ENCODE results near the gene NDUFS2. TPM values are rescaled to one million over a fixed set of nuclear protein-coding genes. Genes with fewer than 3 reads are reported as not detected.

Gene NDUFS2
- total RNA-seq, 4 donors from 2014 or later, result 93.4 to 121 (median 100) TPM

GRCh38 chr1:161226320-161226711, 24.1 kb downstream of the NDUFS2 start:
- Histone ChIP-seq H3K4me1 (peaks cover 0 to 29% (median 18%) of the 10 kb centered on the region in 3 donors), H3K36me3 (peaks cover 0 to 32% of the 10 kb centered on the region in 2 donors), H3K27ac (peak overlapping the region; percentile 16 to 89 (median 77)), H3K27me3 (no peaks in the 10 kb centered on the region), H3K9me3 (no peaks in the 10 kb centered on the region), H3K4me3 (peak overlapping the region; percentile 65 to 72)
- WGBS, 2 donors (ENCODE audit: low coverage in 1 of 2), result 0 to 20% methylated on average over 2 to 3 of the region's 15 CpGs
- no peak for ATAC-seq
- TF ChIP-seq POLR2AphosphoS5 (IDR thresholded peaks at IDR 0.05), result no peak
- TF ChIP-seq POLR2A (IDR thresholded peaks at IDR 0.05), result no peak
- TF ChIP-seq, protein P1, sequence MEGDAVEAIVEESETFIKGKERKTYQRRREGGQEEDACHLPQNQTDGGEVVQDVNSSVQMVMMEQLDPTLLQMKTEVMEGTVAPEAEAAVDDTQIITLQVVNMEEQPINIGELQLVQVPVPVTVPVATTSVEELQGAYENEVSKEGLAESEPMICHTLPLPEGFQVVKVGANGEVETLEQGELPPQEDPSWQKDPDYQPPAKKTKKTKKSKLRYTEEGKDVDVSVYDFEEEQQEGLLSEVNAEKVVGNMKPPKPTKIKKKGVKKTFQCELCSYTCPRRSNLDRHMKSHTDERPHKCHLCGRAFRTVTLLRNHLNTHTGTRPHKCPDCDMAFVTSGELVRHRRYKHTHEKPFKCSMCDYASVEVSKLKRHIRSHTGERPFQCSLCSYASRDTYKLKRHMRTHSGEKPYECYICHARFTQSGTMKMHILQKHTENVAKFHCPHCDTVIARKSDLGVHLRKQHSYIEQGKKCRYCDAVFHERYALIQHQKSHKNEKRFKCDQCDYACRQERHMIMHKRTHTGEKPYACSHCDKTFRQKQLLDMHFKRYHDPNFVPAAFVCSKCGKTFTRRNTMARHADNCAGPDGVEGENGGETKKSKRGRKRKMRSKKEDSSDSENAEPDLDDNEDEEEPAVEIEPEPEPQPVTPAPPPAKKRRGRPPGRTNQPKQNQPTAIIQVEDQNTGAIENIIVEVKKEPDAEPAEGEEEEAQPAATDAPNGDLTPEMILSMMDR (IDR thresholded peaks at IDR 0.05), result no peak
- TF ChIP-seq EP300 (IDR thresholded peaks at IDR 0.05), result no peak

GRCh38 chr1:161226759-161227158, 24.6 kb downstream of the NDUFS2 start:
- no peaks in the 10 kb centered on the region for H3K9me3 ChIP-seq
- ATAC-seq, result no peak
- H3K4me1 ChIP-seq, result peaks cover 0 to 29% (median 18%) of the 10 kb centered on the region in 3 donors
- H3K4me3 ChIP-seq, result peak overlapping the region; percentile 65 to 72
- H3K36me3 ChIP-seq, result peaks cover 0 to 32% of the 10 kb centered on the region in 2 donors
- H3K27ac ChIP-seq, result peak overlapping the region in 3 of 4 donors; percentile 73 to 89 (median 81)
- 24% methylated on average over 3 of the region's 3 CpGs; no CpG with 5 or more reads in 1 of the 2 donors for WGBS, 2 donors (ENCODE audit: low coverage in 1 of 2)
- H3K27me3 ChIP-seq, result no peaks in the 10 kb centered on the region
- TF ChIP-seq EP300 (IDR thresholded peaks at IDR 0.05) (no peak), POLR2A (IDR thresholded peaks at IDR 0.05) (no peak), POLR2AphosphoS5 (IDR thresholded peaks at IDR 0.05) (no peak)
- TF ChIP-seq, protein P1 (IDR thresholded peaks at IDR 0.05), result no peak

DNA sequence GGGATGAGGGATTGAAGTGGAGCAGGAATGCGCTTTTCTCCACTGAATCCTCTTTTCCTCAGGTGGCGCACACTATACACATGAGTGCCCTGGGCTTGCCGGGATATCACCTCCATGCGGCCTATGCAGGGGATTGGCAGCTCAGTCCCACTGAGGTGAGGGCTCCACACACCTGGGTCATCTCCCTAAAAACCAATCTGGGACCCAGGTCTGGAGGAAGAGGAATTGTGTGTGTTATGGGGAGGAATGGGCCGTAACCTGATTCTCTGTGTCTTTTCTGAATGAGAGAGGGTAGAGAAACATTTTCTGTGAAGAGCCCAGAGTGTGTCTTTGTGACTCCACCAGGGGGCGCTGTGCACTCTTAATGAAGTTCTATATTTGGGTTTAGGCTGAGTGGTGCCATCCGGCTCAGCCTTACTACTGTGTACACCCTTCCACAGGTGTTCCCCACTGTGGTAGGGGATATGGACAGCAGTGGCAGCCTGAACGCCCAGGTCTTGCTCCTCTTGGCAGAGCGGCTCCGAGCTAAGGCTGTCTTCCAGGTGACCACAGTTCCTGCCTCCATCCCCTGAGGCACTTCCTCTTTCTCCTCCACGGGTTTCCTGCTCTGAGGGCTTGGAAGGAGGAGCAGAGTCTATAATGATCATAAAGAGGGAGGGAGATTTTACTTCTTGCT, 25.2 kb downstream of the NDUFS2 start:
- peak; percentile 52 for ATAC-seq
- Histone ChIP-seq H3K4me1 (peaks cover 0 to 29% (median 18%) of the 10 kb centered on the region in 3 donors), H3K27me3 (no peaks in the 10 kb centered on the region), H3K4me3 (peak overlapping the region in 1 of 2 donors; percentile 65), H3K9me3 (no peaks in the 10 kb centered on the region), H3K27ac (peak overlapping the region in 3 of 4 donors; percentile 73 to 89 (median 81)), H3K36me3 (peaks cover 0 to 32% of the 10 kb centered on the region in 2 donors)
- TF ChIP-seq POLR2A (IDR thresholded peaks at IDR 0.05), result no peak
- TF ChIP-seq, protein P1 (IDR thresholded peaks at IDR 0.05), result peak; percentile 88 to 95 (median 92)
- 12 to 39% methylated on average over 5 to 9 of the region's 11 CpGs for WGBS, 2 donors (ENCODE audit: low coverage in 1 of 2)

DNA sequence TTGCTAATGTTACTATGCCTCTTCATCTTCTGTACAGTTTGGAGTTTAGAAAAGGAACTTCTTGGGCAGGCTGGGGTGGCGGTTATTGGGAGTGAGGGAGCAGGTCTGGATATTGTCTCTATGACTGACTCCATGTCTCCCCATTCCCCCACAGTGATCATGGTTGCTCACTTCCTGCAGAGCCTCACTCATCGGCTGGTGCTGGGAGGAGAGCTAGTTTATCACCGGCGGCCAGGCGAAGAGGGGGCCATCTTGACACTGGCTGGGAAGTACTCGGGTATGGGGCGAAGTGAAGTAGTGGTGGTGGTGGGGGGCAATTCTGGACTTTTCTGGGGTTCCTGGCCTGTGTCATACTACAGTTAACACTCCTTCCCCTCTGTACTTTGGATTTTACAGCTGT, 25.9 kb downstream of the NDUFS2 start:
- no peaks in the 10 kb centered on the region for H3K27me3 ChIP-seq
- no CpG with 5 or more reads among the region's 7 CpGs for WGBS, 2 donors (ENCODE audit: low coverage in 1 of 2)
- H3K27ac ChIP-seq, result peak overlapping the region in 2 of 4 donors; percentile 73 to 89
- ATAC-seq, result no peak
- H3K9me3 ChIP-seq, result no peaks in the 10 kb centered on the region
- TF ChIP-seq, protein P1 (IDR thresholded peaks at IDR 0.05), result no peak
- TF ChIP-seq EP300 (IDR thresholded peaks at IDR 0.05) (no peak), POLR2A (IDR thresholded peaks at IDR 0.05) (no peak)
- H3K4me3 ChIP-seq, result peak overlapping the region in 1 of 2 donors; percentile 65
- H3K36me3 ChIP-seq, result peaks cover 0 to 32% of the 10 kb centered on the region in 2 donors
- H3K4me1 ChIP-seq, result peaks cover 0 to 29% (median 18%) of the 10 kb centered on the region in 3 donors

DNA sequence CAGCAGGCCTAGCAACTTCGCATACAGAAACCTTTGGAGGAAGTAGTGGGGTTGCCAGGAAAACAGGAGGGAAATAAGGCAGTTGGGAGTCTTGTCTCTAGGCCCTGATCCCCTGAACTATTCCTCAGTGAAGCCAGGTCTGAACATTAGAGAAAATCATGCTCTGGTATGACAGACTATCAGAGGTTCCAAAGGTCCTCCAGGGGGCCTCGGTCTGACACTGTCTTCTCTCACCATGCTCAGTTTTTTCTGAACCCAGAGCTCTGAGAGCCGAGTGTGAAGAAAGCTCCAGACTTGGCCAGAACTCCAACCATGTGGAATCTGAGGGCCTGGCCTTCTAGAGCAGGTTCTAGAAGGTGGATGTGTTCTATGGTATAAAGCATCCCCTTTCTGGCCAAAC, 27.7 kb downstream of the NDUFS2 start:
- Histone ChIP-seq H3K27me3 (no peaks in the 10 kb centered on the region), H3K4me3 (no peak overlapping the region), H3K27ac (no peak overlapping the region), H3K4me1 (peaks cover 0 to 29% (median 18%) of the 10 kb centered on the region in 3 donors), H3K9me3 (no peaks in the 10 kb centered on the region), H3K36me3 (peaks cover 0 to 32% of the 10 kb centered on the region in 2 donors)
- 65% methylated on average over 3 of the region's 3 CpGs; no CpG with 5 or more reads in 1 of the 2 donors for WGBS, 2 donors (ENCODE audit: low coverage in 1 of 2)
- ATAC-seq, result no peak
- no peak for TF ChIP-seq POLR2A (IDR thresholded peaks at IDR 0.05)
- TF ChIP-seq, protein P1 (IDR thresholded peaks at IDR 0.05), result no peak
- TF ChIP-seq POLR2AphosphoS5 (IDR thresholded peaks at IDR 0.05), result no peak
- no peak for TF ChIP-seq EP300 (IDR thresholded peaks at IDR 0.05)
